GM18526 (cell line): ENCODE results near the gene ERICH6B.

ENCODE experiments used
- POLR2A ChIP-seq: IDR thresholded peaks from 3 replicates; pipeline ENCODE4 v1.6.1; 2011; ENCODE audit not compliant: insufficient read length; ENCODE audit errors: extremely low read depth

Gene ERICH6B

DNA sequence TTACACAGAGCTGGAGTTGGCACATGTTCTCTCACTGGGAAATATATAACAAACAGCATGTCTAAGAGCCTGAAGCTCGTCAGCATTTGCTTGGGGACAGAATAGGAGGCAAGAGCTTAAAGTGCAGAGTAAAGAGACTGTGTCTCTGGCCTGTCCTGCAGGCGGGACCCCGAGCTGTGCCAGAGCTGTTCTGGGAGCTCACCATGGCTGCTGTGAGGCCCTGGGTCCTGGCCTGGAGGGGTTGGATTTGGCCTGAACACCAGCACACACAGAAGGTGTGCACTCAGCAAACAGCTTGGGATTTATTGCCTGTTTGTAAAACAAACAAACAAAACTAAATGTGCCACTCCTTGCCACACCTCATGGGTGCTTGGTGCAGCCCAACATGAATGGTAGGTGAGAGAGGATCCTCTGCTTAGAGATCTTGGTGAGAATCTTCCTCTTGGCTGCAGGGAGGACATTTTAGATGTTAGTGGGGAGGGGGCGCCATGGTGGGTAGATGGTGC lies 60.9 kb downstream of the ERICH6B start:
- TF ChIP-seq POLR2A, result no peak

GRCh38 chr13:45548281-45548680 lies 67.3 kb downstream of the ERICH6B start:
- no peak for TF ChIP-seq POLR2A

- TF ChIP-seq POLR2A, result no peak
Measured at GRCh38 chr13:45546410-45546765, 69.2 kb downstream of the ERICH6B start.

DNA sequence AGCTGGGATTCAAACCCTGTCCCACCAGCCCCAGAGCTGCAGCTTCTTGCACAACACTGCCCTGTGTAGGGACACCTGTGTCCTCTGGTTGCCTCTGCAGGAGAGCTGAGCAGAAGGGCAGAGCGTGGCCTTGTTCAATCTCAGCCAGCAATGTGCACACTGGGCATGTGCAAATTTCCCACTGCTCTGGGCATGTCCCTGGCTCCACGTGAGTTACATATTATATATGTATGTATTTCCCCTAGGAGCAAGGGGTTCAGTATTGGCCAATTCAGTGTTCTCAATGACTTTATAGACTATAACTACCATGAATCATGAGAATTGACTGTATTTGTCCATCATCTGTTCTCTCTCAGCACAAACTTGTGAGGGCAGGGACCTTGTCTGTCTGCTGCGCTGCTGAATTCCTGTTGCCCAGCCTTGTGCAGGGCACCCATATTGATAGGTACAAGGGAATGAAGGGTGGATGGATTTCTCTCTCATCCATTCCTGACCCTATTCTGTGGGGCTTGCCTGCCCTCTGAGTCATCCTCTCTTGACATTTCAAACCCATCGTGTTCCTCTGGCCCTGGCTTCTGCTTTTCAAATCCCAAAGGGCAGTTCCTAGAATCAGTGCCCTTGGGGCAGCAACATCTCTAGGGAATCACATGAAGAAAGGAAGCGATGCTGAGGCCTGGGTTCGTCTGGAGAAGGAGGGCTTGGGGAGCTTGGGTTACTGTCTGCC lies 69.7 kb downstream of the ERICH6B start:
- TF ChIP-seq POLR2A, result no peak

DNA sequence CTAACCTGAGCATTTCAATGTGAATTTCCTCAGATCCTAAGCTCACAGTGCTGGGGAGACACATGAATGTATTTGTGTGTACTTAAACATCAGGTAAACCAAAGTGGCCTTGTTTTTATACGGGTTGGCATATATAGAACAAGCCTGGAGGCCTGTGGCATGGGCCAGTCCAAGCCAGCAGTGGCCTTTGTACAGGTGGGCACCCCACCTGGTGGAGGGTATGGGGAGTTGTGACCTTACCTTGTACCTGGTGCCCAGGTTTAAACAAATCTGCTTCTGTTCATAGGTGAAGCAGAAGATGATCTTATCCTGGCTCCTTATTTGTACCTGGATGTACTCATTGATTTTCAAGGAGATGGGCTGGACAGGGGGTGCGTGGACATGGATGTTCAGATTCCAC lies 71.0 kb downstream of the ERICH6B start:
- no peak for TF ChIP-seq POLR2A

GRCh38 chr13:45542878-45543277 lies 72.7 kb downstream of the ERICH6B start:
- TF ChIP-seq POLR2A, result no peak

DNA sequence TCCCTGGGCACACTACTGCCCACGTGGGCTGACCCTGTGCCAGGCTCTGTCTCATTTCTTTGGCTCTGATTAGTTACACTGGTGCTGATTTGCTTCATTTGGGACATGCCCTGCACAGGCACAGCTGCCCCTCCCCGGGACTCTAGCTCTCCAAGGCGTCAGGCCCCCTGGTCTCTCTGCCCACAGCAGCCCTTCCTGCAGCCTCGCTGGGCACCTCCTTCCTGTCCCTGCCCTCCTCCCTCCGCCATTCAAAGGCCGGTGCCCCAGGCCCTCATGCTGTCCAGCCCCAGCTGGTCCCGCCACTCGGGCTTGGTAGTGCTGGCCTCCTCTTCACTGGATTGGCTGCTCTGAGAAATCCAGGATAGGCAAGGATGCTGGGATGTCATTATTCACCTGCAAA lies 73.1 kb downstream of the ERICH6B start:
- TF ChIP-seq POLR2A, result no peak

- no peak for TF ChIP-seq POLR2A
Measured at GRCh38 chr13:45541806-45542205, 73.7 kb downstream of the ERICH6B start.

DNA sequence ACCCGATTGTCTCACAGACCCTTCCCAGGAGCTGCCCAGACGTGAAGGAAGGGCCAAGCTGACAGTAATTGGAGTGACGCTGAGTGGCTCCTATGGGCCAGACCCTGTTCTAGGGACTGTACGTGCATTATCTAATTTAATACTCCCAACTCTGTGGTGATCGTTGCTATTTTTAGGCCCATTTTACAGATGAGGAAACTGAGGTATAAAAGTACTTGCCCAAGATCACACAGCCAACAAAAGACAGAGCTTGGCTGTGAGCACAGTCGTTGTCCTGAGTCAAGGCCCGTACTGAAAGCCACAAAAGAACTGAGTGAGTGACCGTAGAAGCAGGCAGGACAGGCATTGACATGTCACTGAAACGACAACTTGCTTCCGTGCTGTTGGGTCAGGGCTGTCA lies 74.7 kb downstream of the ERICH6B start:
- TF ChIP-seq POLR2A, result no peak

DNA sequence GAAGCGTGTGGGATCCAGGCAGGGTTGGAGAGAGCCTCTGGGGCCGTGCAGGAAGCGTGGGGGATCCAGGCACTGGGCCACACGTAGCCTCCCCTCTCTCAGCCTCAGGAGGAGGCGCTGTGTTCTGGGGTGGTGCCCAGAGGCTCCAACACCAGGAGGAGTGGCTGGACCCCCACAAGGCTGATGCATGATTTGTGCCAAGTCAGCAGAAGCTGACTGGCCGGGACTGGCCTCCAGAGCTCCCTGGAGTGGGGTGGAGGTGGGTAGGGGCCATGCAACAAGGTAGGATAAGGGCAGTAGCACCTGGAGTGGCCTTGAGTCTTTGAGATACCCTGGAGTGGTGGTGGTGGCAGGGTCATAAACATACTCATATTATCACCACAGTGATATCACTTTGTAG lies 75.3 kb downstream of the ERICH6B start:
- TF ChIP-seq POLR2A, result no peak

- no peak for TF ChIP-seq POLR2A
Measured at GRCh38 chr13:45538382-45538781, 77.2 kb downstream of the ERICH6B start.

GRCh38 chr13:45537516-45537915 lies 78.0 kb downstream of the ERICH6B start:
- no peak for TF ChIP-seq POLR2A

DNA sequence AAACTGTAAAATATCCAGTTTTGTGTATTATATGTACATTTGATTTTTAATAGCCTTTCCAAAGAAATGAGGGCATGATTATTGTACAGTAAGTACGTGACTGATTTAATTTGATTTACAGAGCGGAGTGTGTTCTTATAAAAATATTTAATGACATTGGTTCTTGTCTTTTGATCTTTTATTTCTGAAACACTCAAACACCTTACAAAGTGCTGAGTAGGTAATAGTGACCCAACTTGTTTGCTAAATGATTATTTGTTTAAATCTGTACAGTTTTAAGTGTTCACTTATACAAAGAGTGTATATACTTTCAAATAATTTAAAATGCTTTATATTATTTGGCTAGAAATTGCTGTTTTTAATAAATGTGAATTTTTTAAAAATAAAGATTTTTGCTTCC lies 79.3 kb downstream of the ERICH6B start:
- no peak for TF ChIP-seq POLR2A

- TF ChIP-seq POLR2A, result no peak
Measured at GRCh38 chr13:45534604-45535003, 80.9 kb downstream of the ERICH6B start.

GRCh38 chr13:45529758-45530157 lies 85.8 kb downstream of the ERICH6B start:
- TF ChIP-seq POLR2A, result no peak

DNA sequence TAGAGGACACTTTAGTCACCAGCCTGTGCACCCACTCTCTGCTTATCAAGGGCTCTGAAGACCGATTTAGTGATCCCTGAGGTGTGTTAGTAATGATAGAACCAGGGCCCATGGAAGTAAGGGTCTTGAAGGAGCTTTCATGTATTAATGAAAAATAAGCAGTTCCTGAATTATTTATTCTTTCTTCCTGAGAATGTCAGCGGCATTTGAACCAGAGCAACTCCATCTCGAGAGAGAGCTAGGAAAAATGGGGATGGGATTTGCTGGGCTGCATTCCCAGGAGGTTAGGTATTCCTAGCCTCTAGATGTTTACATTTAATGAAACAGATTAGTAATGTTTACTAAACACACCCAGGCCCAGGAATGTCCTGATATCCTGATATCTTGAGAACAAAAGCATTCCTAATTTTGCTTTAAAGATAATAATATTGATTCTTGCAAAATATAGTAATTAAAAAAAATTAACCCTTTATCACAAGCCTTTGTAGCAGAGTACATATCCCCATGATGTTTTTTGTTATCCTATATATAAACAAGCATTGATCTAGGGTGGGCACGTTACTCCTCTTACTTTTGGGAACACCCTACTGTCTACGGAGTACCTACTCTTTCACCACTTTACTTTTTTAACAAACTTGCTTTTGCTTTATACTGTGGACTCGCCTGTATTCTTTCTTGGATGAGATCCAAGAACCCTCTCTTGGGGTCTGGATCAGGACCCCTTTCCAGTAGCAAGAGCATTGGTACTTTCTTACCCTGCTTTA lies 87.7 kb downstream of the ERICH6B start:
- no peak for TF ChIP-seq POLR2A
